ENCODE measurements around the gene GPSM1.
"Not testable (repeated sequence)": the region's sequence is repeated elsewhere in the genome, so short reads cannot be mapped to it uniquely, and the experiment has no call there.

GPSM1 gene

DNA sequence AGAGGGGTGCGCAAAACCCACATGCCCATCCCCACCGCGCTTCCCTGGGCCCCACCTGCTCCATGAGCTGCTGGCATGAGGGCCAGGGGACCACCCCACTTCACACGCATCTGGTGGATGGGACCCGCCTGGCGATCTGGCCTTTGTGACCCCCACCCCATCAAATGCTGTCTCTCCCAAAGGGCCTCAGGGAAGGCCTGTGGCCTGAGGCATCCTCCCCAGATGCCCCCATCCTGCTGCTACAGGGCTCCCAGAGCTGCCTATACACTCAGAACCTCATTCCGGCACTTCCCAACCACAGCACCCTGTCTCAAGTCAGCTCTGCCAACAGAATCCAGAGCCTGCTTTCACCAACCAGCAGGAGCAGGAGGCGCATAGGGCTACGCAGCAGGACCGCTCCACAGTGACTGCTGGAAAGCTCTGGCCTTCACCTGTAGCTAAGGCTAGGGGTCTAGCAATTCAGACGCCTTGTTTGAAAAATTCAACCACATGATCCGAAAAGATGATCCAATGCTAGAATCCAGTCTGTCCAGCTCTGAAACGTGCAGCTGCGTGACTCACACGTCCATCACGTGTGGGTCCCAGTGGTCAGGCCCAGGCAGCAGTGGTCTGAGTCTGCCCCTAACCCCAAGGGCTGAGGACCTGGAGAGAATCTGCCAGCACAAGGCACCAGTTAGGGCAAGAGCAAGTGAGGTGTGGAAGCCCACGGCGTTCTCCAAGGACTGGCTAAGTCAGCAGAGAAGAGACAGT is 74.0 kb downstream of the GPSM1 start:
- no peak for DNase-seq

DNA sequence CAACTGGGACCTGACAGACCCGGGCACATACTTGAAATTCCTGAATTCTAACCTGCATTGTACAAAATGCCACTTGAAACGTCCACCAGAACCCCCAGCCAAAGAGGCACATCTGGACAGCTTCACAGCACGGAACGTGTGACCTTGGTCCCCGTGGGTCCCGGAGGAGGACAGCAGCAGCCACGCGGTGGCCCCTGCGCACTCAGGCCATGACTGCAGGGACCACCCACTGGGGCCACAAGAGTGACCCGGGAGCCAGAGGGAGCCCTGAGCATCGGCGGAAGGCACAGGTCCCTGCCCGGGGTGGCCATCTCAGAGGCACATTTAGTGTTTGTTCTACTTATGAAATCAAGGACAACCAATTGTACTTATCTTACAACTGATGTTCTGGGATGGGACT is 74.7 kb downstream of the GPSM1 start:
- DNase-seq = no peak

DNA sequence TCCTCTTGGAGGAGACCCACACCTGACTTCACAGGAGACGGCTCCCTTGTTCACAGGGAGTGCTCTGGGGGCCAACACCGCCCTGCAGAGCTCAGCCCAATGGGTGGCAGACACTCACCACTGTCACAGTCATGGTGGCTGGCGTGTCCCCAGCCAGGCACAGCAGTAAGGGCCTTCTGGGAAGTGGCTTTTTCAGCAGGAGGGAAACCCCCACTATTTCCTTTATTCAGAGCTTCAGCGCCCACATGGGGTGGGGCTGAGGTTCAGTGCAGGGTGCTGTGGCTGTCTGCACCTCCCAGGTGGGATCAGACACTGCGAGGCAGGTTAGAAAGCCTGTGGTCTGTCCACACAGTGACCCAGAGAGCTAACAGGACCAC is 76.2 kb downstream of the GPSM1 start:
- DNase-seq = peak in 1 of 2 donors; percentile 3

DNA sequence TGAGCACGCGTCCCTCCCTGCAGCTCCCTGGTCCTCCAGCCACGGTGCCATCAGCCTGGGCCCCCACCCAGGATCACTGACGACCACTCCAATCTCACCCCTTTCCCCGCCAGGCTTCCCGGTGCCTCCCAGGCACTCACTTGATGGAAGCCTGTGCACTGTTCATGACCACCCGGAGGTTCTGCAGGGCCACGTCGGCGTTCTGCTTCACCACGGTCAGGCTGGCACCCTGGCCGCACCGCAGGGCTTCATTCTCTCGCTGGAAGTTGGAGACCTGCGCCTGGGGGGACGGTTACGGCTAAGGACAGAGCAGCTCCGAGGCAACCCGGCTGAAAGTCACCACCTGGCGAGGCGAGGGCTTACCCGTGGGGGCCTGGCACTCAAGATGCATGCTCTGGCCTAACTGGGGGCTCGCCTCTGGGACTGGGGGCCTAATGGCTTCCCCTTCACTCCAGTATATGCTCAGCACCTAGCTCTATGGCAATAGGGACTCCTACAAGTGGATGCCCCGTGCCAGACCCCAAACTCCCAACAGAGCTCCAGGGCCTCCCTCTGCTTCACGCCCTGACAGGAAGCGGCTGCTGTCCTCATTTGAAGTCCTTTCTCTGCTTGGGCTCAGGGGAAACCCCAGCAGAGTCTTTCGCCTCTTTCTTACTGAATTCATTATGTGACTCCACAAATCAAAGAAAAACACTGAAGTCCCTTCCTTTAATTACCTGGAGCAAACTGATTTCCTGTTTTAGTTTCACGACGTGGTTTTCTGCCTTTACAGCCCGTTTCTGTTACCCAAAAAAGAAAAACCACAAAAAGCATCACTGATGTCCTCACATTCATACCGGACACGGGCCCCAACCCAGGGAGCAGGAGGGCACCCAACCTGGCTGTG is 76.8 kb downstream of the GPSM1 start:
- no peak for DNase-seq

DNA sequence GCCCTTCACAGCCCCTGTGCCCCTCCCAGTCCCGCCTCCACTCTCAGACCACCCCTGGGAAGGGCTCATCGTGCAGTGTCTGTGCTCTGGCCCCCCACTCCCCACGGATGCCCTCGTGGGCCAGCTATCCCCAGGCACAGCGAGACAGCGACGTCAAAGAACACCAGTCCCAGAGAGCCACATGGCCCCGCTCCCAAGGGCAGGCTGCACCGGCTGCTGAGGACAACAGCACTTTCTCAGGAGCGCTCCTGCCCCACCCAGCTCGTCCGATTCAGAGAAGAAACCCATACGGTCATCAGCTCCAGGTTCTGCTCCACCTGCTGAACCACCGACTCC is 77.4 kb downstream of the GPSM1 start:
- no peak for DNase-seq

DNA sequence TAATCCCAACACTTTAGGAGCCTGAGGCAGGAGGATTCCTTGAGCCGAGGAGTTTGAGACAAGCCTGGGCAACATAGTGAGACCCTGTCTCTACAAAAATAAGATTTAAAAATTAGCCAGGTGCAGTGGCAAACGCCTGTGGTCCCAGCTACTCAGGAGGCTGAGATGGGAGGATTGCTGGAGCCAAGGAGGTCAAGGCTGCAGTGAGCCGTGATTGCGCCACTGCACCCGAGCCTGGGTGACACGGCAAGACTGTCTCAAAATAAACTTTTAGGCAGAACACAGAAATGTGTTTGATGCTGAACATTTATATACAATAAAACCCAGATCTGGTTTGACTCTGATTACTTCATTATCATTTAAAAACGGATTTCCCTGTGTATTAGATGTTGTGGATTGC is 78.1 kb downstream of the GPSM1 start:
- DNase-seq = no peak

DNA sequence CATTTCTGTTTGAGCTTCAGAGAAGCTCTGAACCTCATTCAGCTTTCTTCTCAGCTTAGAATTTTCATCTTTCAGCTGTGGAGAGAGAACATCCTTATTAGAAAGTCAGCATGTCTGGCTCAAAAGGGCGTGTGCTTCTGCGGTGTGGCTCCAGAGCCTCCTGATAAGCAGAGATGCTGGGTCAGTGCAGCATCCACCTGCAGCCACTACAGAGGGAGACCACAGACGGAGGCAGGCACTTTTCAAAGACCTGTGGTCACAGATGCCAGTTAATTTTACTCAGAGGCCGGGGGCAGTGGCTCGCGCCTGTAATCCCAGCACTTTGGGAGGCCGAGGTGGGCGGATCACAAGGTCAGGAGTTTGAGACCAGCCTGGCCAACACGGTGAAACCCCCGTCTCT is 78.6 kb downstream of the GPSM1 start:
- not testable (repeated sequence) for DNase-seq

DNA sequence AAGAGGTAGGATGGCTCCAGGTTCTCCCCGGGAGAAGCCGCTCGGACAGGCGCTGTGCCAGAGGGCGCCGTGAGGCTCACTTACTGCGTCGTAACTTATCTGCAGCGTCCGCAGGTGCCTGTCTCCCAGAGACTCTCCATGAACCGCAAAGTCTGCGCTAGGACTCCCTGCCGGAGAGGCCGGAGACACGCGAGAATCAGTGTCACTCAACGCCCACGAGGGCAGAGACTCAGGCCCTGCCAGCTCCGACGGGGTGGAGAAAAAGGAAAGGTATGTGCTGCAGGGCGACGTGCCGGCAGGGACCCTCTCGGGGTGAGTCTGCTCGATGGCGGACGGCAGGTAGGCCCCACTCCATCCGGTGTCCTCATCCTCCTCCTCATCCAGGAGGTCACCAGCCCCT is 79.7 kb downstream of the GPSM1 start:
- not testable (repeated sequence) for DNase-seq

DNA sequence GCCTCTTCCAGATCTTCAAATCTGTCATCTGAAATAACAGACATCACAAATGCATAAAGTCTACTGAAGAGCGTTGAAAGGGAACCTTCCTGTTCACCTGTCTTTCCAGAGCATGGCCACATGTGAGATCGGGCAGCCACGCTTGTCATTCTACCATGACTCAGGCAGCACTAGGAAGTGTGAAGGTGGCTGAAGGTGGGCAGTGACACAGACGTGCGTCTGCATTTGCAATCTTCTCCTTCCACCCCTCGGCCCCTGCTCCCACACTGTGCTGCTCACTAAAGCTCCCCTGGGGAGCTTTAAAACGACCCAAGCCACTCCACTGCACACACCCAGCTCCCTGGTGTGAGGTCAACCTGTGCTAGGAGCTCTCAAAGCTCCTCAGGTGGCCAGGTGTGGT is 80.6 kb downstream of the GPSM1 start:
- no peak for DNase-seq
